HG02885 (cell line): ENCODE results near the gene KCTD3.

Experiments
- ATAC-seq: cut with Tn5 transposase; IDR thresholded peaks from one replicate; pipeline ENCODE4 v1.9.1; 2021; ENCODE audit warnings: mild to moderate bottlenecking; ENCODE audit not compliant: unreplicated experiment, poor library complexity

Gene KCTD3

GRCh38 chr1:215603319-215603718 lies 36.2 kb downstream of the KCTD3 start:
- ATAC-seq = no peak

GRCh38 chr1:215605011-215605621 lies 38.0 kb downstream of the KCTD3 start:
- ATAC-seq = no peak

DNA sequence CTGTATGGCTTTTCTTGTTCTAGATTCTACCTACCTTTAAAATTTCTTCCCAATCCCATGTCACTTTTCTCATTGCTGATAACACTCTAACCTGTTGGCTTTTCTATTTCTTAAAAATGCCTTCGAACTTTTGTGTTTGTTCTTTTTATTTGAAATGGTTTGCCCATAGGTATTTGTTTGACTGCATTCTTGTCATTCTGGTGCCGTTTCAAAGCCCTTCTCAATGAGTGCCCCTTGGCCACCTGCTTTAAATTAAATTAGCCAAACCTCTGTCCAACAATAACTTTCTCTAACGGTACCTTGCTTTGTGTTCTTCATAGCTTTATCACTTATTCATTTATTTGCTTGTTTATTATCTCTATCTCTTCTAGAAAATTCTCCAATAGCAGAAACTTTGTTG lies 38.9 kb downstream of the KCTD3 start:
- ATAC-seq = no peak

DNA sequence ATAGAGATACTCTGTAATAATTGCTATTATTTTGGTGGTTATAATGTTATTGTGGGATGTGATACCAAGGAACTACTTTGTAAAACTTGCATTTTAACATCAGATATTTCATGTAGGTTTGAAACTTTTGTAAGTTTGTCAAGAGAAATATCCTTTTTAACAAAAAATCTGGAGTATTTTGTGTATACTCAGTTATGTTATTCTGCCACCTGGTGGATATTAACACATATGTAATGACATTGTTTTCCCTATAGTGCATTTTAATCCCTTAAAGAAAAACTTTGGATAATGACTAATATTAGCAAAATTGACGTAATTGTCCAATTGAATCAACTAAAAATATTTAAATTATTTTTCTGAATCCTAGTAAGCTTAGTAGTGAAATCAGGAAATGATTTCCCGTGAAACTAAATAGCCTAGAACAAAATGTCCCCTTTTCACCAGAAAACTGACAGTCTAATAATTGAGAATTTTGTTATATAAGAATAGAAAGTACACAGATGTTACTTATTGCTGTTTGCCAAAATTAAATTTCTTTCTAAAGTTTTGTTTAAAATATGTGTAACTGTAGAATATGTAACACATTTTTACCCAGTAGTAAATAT lies 39.6 kb downstream of the KCTD3 start:
- no peak for ATAC-seq

- no peak for ATAC-seq
Measured at GRCh38 chr1:215607412-215607811, 40.3 kb downstream of the KCTD3 start.

DNA sequence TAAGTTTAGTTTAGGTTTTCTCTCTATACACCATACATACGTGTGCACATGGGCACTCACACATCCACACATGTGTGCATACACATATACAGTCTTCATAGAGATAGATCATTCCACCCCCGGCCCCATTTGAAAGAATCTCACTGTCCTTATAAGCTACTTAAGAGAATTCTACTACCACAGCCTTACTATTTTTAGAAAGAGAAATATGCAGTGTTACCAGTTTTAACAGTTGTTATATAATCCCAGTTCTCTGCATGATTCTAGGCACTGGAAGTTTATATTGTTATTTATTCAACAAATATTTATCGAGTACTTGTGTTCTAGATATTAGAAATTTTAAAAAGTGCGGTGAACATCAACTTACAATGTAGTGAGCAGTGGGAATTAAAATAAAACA lies 41.5 kb downstream of the KCTD3 start:
- no peak for ATAC-seq

GRCh38 chr1:215612391-215612790 lies 45.3 kb downstream of the KCTD3 start:
- no peak for ATAC-seq

- ATAC-seq = peak; percentile 46
Measured at GRCh38 chr1:215617979-215618378, 50.9 kb downstream of the KCTD3 start.

DNA sequence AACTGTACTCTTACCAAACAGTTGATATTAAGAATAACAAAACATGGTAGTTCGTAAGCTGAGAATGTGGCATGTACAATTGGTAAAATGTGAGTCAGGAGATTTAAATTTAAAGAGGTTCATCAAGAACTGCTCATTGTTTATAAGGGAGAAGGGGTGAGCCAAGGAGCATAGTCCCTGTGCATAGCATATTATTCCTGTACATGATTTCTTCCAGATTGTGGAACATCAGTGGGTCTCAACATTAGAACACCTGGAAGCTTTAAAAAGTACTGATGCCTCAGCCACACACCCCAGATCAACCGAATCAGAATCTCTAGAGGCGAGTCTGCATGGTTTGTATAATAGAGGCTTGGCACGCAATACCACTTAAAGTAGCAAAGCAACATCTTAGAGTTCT lies 56.1 kb downstream of the KCTD3 start:
- ATAC-seq = no peak

GRCh38 chr1:215625949-215626348 lies 58.8 kb downstream of the KCTD3 start:
- ATAC-seq = no peak

GRCh38 chr1:215631040-215631439 lies 63.9 kb downstream of the KCTD3 start:
- ATAC-seq = no peak

- ATAC-seq = no peak
Measured at GRCh38 chr1:215631489-215631888, 64.4 kb downstream of the KCTD3 start.

GRCh38 chr1:215635827-215636226 lies 68.7 kb downstream of the KCTD3 start:
- ATAC-seq = no peak

DNA sequence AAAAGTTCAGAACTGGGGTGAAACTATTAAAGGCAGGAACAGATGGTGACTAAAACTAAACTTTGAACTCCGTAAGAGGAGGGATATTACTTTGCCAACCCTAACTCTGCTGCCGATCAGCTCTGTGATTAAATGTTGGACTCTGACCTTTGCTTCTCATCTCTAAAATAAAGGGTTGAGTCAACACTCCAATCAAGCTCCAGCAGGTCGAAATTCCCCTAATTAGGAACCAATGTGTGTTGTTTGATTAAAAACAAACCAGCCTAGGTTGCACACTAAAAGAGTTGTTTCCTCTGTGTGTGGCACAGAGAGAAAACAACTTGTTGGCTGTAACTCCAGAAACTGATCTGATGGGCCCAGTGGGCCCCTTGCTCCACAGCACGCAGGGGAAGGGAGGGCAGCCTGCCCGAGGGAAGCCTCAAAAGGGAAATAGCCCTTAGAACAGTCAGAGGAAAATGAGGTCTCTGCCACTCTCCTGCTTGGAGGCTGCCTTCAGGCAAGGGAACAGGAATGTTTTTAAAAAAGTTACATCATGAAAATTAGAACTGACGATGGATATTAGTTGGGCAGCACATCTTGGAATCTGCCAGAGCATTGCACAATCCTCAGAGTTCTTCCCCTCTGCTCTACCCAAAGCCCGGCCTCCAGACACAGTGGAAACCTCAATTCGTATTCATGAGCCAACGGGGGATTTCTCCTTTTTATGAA lies 69.3 kb downstream of the KCTD3 start:
- ATAC-seq = no peak

GRCh38 chr1:215637041-215637573 lies 70.0 kb downstream of the KCTD3 start:
- ATAC-seq = no peak

DNA sequence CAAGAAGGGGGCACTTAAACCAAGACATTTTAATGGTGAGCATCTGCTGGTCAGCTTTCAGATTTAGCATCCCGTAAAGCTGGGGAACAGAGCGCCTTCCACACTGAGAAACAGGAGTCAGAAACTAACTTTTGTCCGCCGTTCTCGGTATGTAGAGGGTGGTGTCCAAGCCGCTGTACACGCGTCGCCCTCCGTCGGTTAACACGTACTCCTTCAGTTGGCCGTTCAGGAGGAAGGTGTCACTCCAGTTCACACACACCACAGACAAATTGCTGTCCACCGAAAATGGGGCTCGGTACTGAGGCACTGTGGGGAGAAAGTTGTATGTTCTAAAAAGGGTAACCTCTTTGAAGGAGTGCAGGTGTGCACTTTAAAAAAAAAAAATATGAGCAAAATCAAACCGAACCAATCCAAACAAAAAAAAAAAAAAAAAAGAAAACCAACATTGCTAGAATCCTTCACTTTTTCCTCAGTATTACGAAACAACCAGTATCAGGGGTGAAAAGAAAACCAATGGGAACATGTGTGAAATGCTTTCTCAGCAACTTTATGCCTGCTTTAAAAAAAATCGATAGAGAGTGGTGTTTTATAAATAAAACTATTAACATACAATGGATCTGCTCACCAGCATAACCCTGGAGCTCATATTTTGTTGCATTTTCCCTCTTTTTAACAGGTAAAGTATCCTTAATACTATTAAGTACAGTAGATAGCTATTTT lies 73.5 kb downstream of the KCTD3 start:
- ATAC-seq = no peak

DNA sequence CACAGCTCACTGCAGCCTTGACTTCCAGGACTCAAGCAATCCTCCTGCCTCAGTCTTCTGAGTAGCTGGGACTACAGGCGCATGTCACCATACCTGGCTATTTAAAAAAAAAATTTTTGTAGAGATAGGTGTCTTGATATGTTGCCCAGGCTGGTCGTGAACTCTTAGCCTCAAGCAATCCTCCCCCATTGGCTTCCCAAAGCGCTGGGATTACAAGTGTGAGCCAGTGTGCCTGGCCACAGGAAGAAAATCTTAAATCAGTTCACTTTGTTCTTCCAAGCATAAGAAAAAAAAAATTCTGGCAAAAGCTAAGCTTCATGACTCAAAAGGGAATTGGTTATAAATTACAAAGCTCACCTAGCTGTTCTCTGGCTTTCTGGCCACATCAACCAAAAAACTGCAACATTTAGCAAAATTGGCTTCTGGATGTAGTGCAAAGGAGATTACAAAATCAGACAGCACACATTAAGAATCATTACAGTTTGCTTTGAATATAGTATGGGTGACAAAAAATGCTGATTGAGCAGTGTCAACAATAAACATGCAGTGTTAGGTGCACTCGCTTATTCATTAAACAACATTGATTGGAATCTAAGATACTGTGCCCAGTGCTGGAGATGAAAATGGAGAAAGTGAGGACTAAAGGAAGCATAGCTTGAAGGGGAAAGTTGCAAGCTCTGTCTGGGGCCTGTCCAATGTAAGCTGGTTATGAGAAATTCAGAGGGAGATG lies 76.7 kb downstream of the KCTD3 start:
- ATAC-seq = no peak

DNA sequence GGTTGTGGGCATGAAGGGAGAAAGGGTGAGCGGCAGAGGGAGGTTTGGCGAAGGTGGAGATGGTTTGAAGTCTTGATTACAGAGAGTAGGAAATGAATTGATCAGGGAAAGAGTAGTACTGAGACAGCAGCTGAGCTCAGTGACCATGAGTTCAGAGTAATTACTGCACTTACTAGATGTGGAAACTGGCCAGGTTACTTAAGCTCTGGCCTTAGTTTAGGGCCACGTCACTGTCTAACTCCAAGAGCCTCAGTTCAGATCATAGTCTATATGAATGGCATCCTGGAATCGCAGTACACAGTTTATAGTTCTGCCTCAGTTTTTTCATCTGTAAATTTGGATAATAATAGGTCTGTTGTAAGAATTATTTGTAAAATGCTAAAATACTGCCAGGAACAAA lies 78.1 kb downstream of the KCTD3 start:
- no peak for ATAC-seq

DNA sequence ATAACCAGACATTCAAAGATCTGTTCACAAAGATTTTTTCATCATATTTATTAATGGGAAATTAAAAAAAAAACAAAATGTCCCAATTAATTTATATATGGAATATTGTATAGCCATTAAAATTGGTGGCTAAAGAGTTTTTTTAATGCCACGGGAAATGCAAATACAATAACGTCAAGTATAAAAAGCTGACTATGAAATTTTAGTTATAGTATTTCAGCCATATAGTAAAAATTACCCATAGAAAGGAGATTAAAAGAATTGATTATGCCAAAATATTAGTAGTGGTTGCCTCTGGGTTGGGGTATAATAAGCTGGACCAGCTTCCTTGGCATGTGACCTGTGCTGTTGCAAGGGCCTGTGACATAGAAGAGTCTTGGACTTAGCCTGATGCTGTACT lies 78.8 kb downstream of the KCTD3 start:
- ATAC-seq = no peak

- no peak for ATAC-seq
Measured at GRCh38 chr1:215647738-215648137, 80.6 kb downstream of the KCTD3 start.
